GM12878 (cell line): Measurements from ENCODE around the gene DLL1. TPM values are rescaled to one million over a fixed set of nuclear protein-coding genes. Genes with fewer than 3 reads are reported as not detected.
A peak's percentile ranks its signal among the peaks of the same experiment; 100 is the strongest.

Experiments used
- ATAC-seq: fragments of 200-7000 bp; cut with Tn5 transposase; 3 replicates; pipeline ENCODE4 v1.9.1; 2020; ENCODE audit warnings: mild to moderate bottlenecking, moderate library complexity
- BruUV-seq: library from RNA; stranded (reverse); fragments of 400-500 nt; replicated peaks from 2 replicates; lab custom pipeline; 2021; lab: Mats Ljungman, UMichigan
- CTCF ChIA-PET: fragments of 300-600 bp; sonication (Branson Sonifier 250); formaldehyde crosslinking; extraction: SDS; loops from one replicate; lab custom pipeline; 2021; ENCODE audit warnings: inconsistent platforms; lab: Yijun Ruan, JAX
- POLR2A ChIA-PET: fragments of 350-600 bp; formaldehyde crosslinking; extraction: SDS; loops from one replicate; lab custom pipeline; 2021; ENCODE audit warnings: inconsistent platforms; lab: Charles Lee
- RAD21 ChIA-PET: fragments of 300-600 bp; sonication (Branson Sonifier 250); formaldehyde crosslinking; loops from one replicate; lab custom pipeline; 2023; ENCODE audit warnings: antibody characterized with exemption; ENCODE audit not compliant: unreplicated experiment; lab: Charles Lee
- SMC1A ChIA-PET: fragments of 300-600 bp; sonication (Branson Sonifier 250); formaldehyde crosslinking; loops from one replicate; lab custom pipeline; 2023; ENCODE audit not compliant: unreplicated experiment, uncharacterized antibody; lab: Charles Lee
- DNase-seq: peaks from one replicate; pipeline ENCODE4 v3.0.0-alpha.2; 2011; ENCODE audit warnings: low read depth, low spot score
- FAIRE-seq: peaks from 3 replicates; lab custom pipeline; 2011; peaks lifted over from hg19 to GRCh38; lab: Jason Lieb, UNC
- H2AFZ ChIP-seq: 2 replicates; pipeline ENCODE4 v1.6.0; 2011; ENCODE audit warnings: low read depth, low read length, control low read depth; ENCODE audit not compliant: control insufficient read depth
- H3K27ac ChIP-seq: 2 replicates; pipeline ENCODE4 v1.5.1; 2011; ENCODE audit warnings: control low read depth; ENCODE audit not compliant: control insufficient read depth, insufficient read depth
- H3K27me3 ChIP-seq, 2 experiments: replicated peaks in 1 of 2; 2 replicates each; pipeline versions ENCODE4 v1.6.0 to v1.6.1; 2011; ENCODE audit warnings: low read length in 1 of 2; ENCODE audit not compliant: control insufficient read depth in 2 of 2, insufficient read depth in 2 of 2
- H3K36me3 ChIP-seq, 2 experiments: 2 replicates each; pipeline ENCODE4 v1.5.1; 2011; ENCODE audit warnings: low read length in 1 of 2; ENCODE audit not compliant: control insufficient read depth in 2 of 2, insufficient read depth in 2 of 2
- H3K4me1 ChIP-seq: 2 replicates; pipeline ENCODE4 v1.6.1; 2011; ENCODE audit warnings: mild to moderate bottlenecking, low read length, moderate library complexity, mixed read lengths; ENCODE audit not compliant: control insufficient read depth, insufficient read depth
- H3K4me2 ChIP-seq: 2 replicates; pipeline ENCODE4 v1.6.0; 2011; ENCODE audit warnings: control low read depth; ENCODE audit not compliant: control insufficient read depth, insufficient read depth
- H3K4me3 ChIP-seq: fragments of 200-600 bp; sonication (generic); 2 replicates; pipeline ENCODE4 v1.5.1; 2016
- H3K79me2 ChIP-seq: 2 replicates; pipeline ENCODE4 v1.6.0; 2011; ENCODE audit warnings: low read length; ENCODE audit not compliant: control insufficient read depth, insufficient read depth
- H3K9ac ChIP-seq: 2 replicates; pipeline ENCODE4 v1.8.0; 2011; ENCODE audit warnings: low read length, control low read depth, mixed read lengths; ENCODE audit not compliant: control insufficient read depth, insufficient read depth
- H3K9me3 ChIP-seq: replicated peaks from 3 replicates; pipeline ENCODE4 v1.5.1; 2011; ENCODE audit warnings: mild to moderate bottlenecking, low read length; ENCODE audit not compliant: control insufficient read depth, insufficient read depth
- H4K20me1 ChIP-seq: 2 replicates; pipeline ENCODE4 v1.6.0; 2011; ENCODE audit not compliant: control insufficient read depth, insufficient read depth
- GATAD2B ChIP-seq: fragments of 450-650 bp; conservative IDR thresholded peaks from 2 replicates; pipeline ENCODE4 v1.6.1; 2017; ENCODE audit warnings: low read depth, mild to moderate bottlenecking, moderate library complexity
- IKZF1 ChIP-seq: fragments of 450-650 bp; conservative IDR thresholded peaks from 2 replicates; pipeline ENCODE4 v1.6.1; 2017; ENCODE audit warnings: antibody characterized with exemption, mild to moderate bottlenecking
- NR2F1 ChIP-seq: fragments of 450-650 bp; conservative IDR thresholded peaks from 2 replicates; pipeline ENCODE4 v1.6.1; 2017; ENCODE audit warnings: mild to moderate bottlenecking
- NRF1 ChIP-seq: conservative IDR thresholded peaks from 2 replicates; pipeline ENCODE4 v1.6.1; 2011; ENCODE audit warnings: mild to moderate bottlenecking, low read depth, low read length, improper control_type of control experiment
- WGBS: methylation state at CpG from one replicate; pipeline ENCODE4 v1.1.6; 2016; ENCODE audit warnings: low lambda C conversion rate; ENCODE audit not compliant: insufficient replicate concordance, insufficient coverage; ENCODE audit errors: missing lambda C conversion rate; 5-methylcytosine and 5-hydroxymethylcytosine counted together
- in situ Hi-C: fragments of 300-500 bp; cut with MboI; formaldehyde crosslinking; loops from 9 replicates; pipeline ENCODE4 v1.14.3; 2018; ENCODE audit warnings: mixed read lengths
- intact Hi-C: fragments of 100-400 bp; cut with micrococcal nuclease; formaldehyde crosslinking; loops from one replicate; pipeline ENCODE4 v1.14.2; 2022; ENCODE audit not compliant: unreplicated experiment
- polyA plus RNA-seq, 11 experiments: library from polyadenylated mRNA; depleted of rRNA in 4 of 11; unstranded in 6 of 11; stranded (reverse) in 5 of 11; fragments of >200 nt; fragmentation: Nextera tagmentation in 4 of 11; fragmentation: Illumina TruSeq in 1 of 11; extraction: Ambion mirVana in 4 of 11; extraction: Trizol in 1 of 11; gene quantifications; 1 replicate in 1 of 11; 2 replicates in 10 of 11; pipeline versions ENCODE4 v1.2.1 to v1.2.3, GENCODE V29; 2011 to 2016; ENCODE audit warnings: inconsistent platforms in 2 of 11, missing spikeins in 2 of 11, low read depth in 1 of 11
- total RNA-seq, 4 experiments: library from RNA; depleted of rRNA in 3 of 4; stranded (reverse); fragments of >200 nt in 3 of 4; fragmentation: Illumina TruSeq in 1 of 4; extraction: Trizol in 1 of 4; gene quantifications; 2 replicates each; pipeline versions ENCODE4 v1.2.1 to v1.2.3, GENCODE V29; 2013 to 2021
- TF ChIP-seq, protein P1 (sequence below): IDR thresholded peaks from 2 replicates; pipeline ENCODE4 v1.6.1; 2012; ENCODE audit warnings: improper control_type of control experiment, low read depth, low read length; ENCODE audit not compliant: insufficient replicate concordance
- TF ChIP-seq, protein P2 (sequence below): fragments of 450-650 bp; IDR thresholded peaks from 2 replicates; pipeline ENCODE4 v1.6.1; 2017; ENCODE audit warnings: mild to moderate bottlenecking, moderate library complexity

Gene DLL1
- total and polyA plus RNA-seq, 10 of the 15 experiments (the other 5 are each of a cell fraction or from before 2014, with no cell fraction given): 0.02 to 0.80 (median 0.19) TPM

DNA sequence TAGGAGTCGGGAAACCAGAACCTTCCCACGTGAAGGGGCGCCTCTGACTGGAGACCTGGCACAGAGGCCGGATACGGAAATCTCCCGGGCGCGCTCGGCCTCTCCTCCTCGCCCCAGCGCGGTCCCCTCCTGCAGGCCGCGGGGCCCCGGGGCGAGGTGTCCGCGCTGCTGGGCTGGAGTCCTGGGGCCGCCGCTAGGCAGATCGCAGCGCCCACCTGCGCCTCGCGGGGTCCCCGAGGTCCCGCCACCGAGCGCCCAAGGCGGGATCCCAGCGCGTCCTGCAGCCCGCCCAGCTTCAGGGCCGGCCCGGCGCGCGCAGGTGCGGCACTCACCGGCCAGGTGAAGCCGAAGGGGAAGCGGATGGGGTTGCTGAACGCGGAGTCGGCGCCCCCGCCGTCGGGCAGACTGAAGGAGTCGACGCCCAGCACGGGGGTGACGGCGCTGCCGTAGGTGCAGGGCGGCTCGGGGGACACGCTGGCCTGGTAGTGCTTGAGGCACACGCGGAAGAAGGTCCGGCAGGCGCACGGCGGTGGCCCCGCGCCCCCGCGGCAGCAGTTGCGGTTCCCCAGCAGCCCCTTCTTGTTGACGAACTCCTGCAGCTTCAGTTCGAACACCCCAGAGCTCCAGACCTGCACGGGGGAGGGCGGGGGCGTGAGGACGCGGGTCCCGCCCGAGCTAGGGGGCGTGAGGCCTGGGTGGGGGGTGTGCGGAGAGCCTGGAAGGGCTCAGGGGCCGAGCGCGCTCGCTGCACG, 1.5 kb downstream of the DLL1 start:
- peak overlapping the region; percentile 79 for H3K4me2 ChIP-seq
- ChIA-PET RAD21 (no interaction called here), CTCF (interaction anchor here (1.2 kb wide), 1 partner anchor 17 kb away, joined by 3 read pairs; no protein-coding TSS in a partner anchor), SMC1A (interaction anchor here (1.6 kb wide), 1 partner anchor 176 kb away, joined by 4 read pairs; no protein-coding TSS in a partner anchor), POLR2A (no interaction called here)
- FAIRE-seq: no peak
- no peaks in the 10 kb centered on the region for H3K36me3 ChIP-seq
- intact Hi-C loops (no loop called here), in situ Hi-C loops (no loop called here)
- H3K4me1 ChIP-seq: peaks cover 14% of the 10 kb centered on the region
- no peak overlapping the region for H3K27ac ChIP-seq
- DNase-seq: no peak
- H3K27me3 ChIP-seq: peaks cover 7 to 32% of the 10 kb centered on the region in 2 experiments
- no peaks in the 10 kb centered on the region for H4K20me1 ChIP-seq
- peak overlapping the region; percentile 23; the same call in 1 of the 2 replicates for H2AFZ ChIP-seq
- H3K4me3 ChIP-seq: peak overlapping the region; percentile 84; the same call in 1 of the 2 replicates
- H3K9ac ChIP-seq: no peak overlapping the region
- 1% methylated on average over 64 of the region's 85 CpGs for WGBS
- BruUV-seq: no TSS peak
- H3K79me2 ChIP-seq: no peaks in the 10 kb centered on the region
- ATAC-seq: peak; percentile 2
- TF ChIP-seq NR2F1 (no peak), IKZF1 (peak; percentile 59), GATAD2B (0 out of 2 replicates have a peak, but pooled peaks have one; percentile 23)
- no peaks in the 10 kb centered on the region for H3K9me3 ChIP-seq

DNA sequence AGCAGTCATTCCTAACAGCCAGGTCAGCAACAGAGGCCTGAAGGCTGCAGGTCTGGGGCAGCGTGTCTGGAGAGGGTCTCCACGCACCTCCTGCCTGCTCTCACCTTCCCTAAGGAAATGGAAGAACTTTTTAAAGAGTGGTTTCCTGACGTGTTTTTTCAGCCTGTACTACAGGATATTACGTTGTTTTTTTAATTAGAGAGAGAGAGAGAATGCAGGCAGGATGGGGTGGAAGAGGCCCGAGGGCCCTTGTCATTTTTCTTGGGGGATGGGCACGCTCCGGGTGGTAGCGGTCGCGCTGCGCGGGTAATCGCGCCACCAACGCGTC, 2.1 kb downstream of the DLL1 start:
- BruUV-seq: no TSS peak
- 10% methylated on average over 14 of the region's 16 CpGs for WGBS
- H3K4me3 ChIP-seq: no peak overlapping the region
- ChIA-PET CTCF (no interaction called here), RAD21 (no interaction called here), POLR2A (no interaction called here), SMC1A (interaction anchor here (1.6 kb wide), 1 partner anchor 176 kb away, joined by 4 read pairs; no protein-coding TSS in a partner anchor)
- no peaks in the 10 kb centered on the region for H3K36me3 ChIP-seq
- peaks cover 7 to 27% of the 10 kb centered on the region in 2 experiments for H3K27me3 ChIP-seq
- no peak for FAIRE-seq
- peak overlapping the region; percentile 79; the same call in 1 of the 2 replicates for H3K4me2 ChIP-seq
- H3K79me2 ChIP-seq: no peaks in the 10 kb centered on the region
- no peak for DNase-seq
- no peaks in the 10 kb centered on the region for H4K20me1 ChIP-seq
- H3K27ac ChIP-seq: no peak overlapping the region
- intact Hi-C loops: no loop called here
- no peak overlapping the region for H3K9ac ChIP-seq
- no peak overlapping the region for H2AFZ ChIP-seq
- H3K9me3 ChIP-seq: no peaks in the 10 kb centered on the region
- in situ Hi-C loops: no loop called here
- H3K4me1 ChIP-seq: peaks cover 14% of the 10 kb centered on the region
- ATAC-seq: no peak
- TF ChIP-seq NRF1: no peak
- TF ChIP-seq, protein P1, sequence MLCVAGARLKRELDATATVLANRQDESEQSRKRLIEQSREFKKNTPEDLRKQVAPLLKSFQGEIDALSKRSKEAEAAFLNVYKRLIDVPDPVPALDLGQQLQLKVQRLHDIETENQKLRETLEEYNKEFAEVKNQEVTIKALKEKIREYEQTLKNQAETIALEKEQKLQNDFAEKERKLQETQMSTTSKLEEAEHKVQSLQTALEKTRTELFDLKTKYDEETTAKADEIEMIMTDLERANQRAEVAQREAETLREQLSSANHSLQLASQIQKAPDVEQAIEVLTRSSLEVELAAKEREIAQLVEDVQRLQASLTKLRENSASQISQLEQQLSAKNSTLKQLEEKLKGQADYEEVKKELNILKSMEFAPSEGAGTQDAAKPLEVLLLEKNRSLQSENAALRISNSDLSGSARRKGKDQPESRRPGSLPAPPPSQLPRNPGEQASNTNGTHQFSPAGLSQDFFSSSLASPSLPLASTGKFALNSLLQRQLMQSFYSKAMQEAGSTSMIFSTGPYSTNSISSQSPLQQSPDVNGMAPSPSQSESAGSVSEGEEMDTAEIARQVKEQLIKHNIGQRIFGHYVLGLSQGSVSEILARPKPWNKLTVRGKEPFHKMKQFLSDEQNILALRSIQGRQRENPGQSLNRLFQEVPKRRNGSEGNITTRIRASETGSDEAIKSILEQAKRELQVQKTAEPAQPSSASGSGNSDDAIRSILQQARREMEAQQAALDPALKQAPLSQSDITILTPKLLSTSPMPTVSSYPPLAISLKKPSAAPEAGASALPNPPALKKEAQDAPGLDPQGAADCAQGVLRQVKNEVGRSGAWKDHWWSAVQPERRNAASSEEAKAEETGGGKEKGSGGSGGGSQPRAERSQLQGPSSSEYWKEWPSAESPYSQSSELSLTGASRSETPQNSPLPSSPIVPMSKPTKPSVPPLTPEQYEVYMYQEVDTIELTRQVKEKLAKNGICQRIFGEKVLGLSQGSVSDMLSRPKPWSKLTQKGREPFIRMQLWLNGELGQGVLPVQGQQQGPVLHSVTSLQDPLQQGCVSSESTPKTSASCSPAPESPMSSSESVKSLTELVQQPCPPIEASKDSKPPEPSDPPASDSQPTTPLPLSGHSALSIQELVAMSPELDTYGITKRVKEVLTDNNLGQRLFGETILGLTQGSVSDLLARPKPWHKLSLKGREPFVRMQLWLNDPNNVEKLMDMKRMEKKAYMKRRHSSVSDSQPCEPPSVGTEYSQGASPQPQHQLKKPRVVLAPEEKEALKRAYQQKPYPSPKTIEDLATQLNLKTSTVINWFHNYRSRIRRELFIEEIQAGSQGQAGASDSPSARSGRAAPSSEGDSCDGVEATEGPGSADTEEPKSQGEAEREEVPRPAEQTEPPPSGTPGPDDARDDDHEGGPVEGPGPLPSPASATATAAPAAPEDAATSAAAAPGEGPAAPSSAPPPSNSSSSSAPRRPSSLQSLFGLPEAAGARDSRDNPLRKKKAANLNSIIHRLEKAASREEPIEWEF: no peak
- TF ChIP-seq, protein P2, sequence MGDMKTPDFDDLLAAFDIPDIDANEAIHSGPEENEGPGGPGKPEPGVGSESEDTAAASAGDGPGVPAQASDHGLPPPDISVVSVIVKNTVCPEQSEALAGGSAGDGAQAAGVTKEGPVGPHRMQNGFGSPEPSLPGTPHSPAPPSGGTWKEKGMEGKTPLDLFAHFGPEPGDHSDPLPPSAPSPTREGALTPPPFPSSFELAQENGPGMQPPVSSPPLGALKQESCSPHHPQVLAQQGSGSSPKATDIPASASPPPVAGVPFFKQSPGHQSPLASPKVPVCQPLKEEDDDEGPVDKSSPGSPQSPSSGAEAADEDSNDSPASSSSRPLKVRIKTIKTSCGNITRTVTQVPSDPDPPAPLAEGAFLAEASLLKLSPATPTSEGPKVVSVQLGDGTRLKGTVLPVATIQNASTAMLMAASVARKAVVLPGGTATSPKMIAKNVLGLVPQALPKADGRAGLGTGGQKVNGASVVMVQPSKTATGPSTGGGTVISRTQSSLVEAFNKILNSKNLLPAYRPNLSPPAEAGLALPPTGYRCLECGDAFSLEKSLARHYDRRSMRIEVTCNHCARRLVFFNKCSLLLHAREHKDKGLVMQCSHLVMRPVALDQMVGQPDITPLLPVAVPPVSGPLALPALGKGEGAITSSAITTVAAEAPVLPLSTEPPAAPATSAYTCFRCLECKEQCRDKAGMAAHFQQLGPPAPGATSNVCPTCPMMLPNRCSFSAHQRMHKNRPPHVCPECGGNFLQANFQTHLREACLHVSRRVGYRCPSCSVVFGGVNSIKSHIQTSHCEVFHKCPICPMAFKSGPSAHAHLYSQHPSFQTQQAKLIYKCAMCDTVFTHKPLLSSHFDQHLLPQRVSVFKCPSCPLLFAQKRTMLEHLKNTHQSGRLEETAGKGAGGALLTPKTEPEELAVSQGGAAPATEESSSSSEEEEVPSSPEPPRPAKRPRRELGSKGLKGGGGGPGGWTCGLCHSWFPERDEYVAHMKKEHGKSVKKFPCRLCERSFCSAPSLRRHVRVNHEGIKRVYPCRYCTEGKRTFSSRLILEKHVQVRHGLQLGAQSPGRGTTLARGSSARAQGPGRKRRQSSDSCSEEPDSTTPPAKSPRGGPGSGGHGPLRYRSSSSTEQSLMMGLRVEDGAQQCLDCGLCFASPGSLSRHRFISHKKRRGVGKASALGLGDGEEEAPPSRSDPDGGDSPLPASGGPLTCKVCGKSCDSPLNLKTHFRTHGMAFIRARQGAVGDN: no peak
